Caco-2 (cell line): ENCODE data around the gene XPA. TPM values are rescaled to one million over a fixed set of nuclear protein-coding genes. Genes with fewer than 3 reads are reported as not detected.
"Not testable (repeated sequence)": the region's sequence is repeated elsewhere in the genome, so short reads cannot be mapped to it uniquely, and the experiment has no call there.

Source experiments
- BruUV-seq: library from RNA; stranded (reverse); fragments of 400-500 nt; replicated peaks from 2 replicates; lab custom pipeline; 2021; lab: Mats Ljungman, UMichigan
- CTCF ChIA-PET: fragments of 300-600 bp; sonication (Branson Sonifier 250); formaldehyde crosslinking; loops from one replicate; lab custom pipeline; 2022; ENCODE audit warnings: antibody characterized with exemption; lab: Charles Lee
- POLR2A ChIA-PET: fragments of 300-600 bp; sonication (Branson Sonifier 250); formaldehyde crosslinking; loops from one replicate; lab custom pipeline; 2022; ENCODE audit warnings: antibody characterized with exemption; lab: Charles Lee
- DNase-seq, 2 experiments: peaks; one replicate each; pipeline versions ENCODE4 v3.0.0 to v3.0.0-alpha.2; 2020 to 2022
- H3K27me3 ChIP-seq: replicated peaks from 2 replicates; pipeline ENCODE4 v1.6.0; 2011; ENCODE audit warnings: low read length; ENCODE audit not compliant: control insufficient read depth, insufficient read depth
- H3K36me3 ChIP-seq: 2 replicates; pipeline ENCODE4 v1.5.1; 2011; ENCODE audit warnings: low read length; ENCODE audit not compliant: control insufficient read depth, insufficient read depth
- H3K4me1 ChIP-seq: fragments of 250-450 bp; sonication (Bioruptor Pico); 2 replicates; pipeline ENCODE4 v1.5.1; 2020; ENCODE audit warnings: mild to moderate bottlenecking
- H3K4me3 ChIP-seq: 2 replicates; pipeline ENCODE4 v1.5.1; 2011; ENCODE audit warnings: low read depth, mild to moderate bottlenecking, control low read depth, low read length
- H3K9me3 ChIP-seq: fragments of 250-450 bp; sonication (Bioruptor Pico); 2 replicates; pipeline ENCODE4 v1.5.1; 2020; ENCODE audit warnings: mild to moderate bottlenecking, moderate library complexity
- H3K27ac Mint-ChIP-seq: one replicate; pipeline ENCODE4 v1.8.0; 2022; ENCODE audit warnings: mixed read lengths; ENCODE audit not compliant: unreplicated experiment
- H3K27me3 Mint-ChIP-seq: one replicate; pipeline ENCODE4 v1.8.0; 2022; ENCODE audit warnings: mixed read lengths; ENCODE audit not compliant: insufficient read depth, unreplicated experiment
- H3K36me3 Mint-ChIP-seq: one replicate; pipeline ENCODE4 v1.8.0; 2022; ENCODE audit warnings: mild to moderate bottlenecking, mixed read lengths; ENCODE audit not compliant: insufficient read depth, unreplicated experiment
- H3K4me1 Mint-ChIP-seq: one replicate; pipeline ENCODE4 v1.8.0; 2022; ENCODE audit warnings: low read depth, mixed read lengths; ENCODE audit not compliant: unreplicated experiment
- H3K4me3 Mint-ChIP-seq: one replicate; pipeline ENCODE4 v1.8.0; 2022; ENCODE audit warnings: mild to moderate bottlenecking, moderate library complexity, mixed read lengths; ENCODE audit not compliant: unreplicated experiment
- H3K9me3 Mint-ChIP-seq: one replicate; pipeline ENCODE4 v1.8.0; 2022; ENCODE audit warnings: mixed read lengths; ENCODE audit not compliant: unreplicated experiment
- intact Hi-C: fragments of 100-400 bp; cut with micrococcal nuclease; formaldehyde crosslinking; loops from one replicate; pipeline ENCODE4 v1.10.0; 2022; ENCODE audit not compliant: unreplicated experiment
- total RNA-seq: library from RNA; stranded (reverse); gene quantifications from 2 replicates; pipeline ENCODE4 v1.2.3, GENCODE V29; 2022
- TF ChIP-seq, protein P1 (sequence below), 2 experiments: fragments of 200-600 bp in 1 of 2; IDR thresholded peaks; 1 replicate in 1 of 2; 2 replicates in 1 of 2; pipeline versions ENCODE4 v1.5.1 to v1.8.0; 2011 to 2022; ENCODE audit warnings: antibody characterized with exemption in 1 of 2, control low read depth in 1 of 2, inconsistent platforms in 1 of 2, low read depth in 1 of 2, low read length in 1 of 2, mild to moderate bottlenecking in 1 of 2, moderate library complexity in 1 of 2; ENCODE audit not compliant: insufficient read depth in 1 of 2, severe bottlenecking in 1 of 2, unreplicated experiment in 1 of 2

XPA gene
- total RNA-seq, 1 experiment from 2014 or later: 18.8 TPM

DNA sequence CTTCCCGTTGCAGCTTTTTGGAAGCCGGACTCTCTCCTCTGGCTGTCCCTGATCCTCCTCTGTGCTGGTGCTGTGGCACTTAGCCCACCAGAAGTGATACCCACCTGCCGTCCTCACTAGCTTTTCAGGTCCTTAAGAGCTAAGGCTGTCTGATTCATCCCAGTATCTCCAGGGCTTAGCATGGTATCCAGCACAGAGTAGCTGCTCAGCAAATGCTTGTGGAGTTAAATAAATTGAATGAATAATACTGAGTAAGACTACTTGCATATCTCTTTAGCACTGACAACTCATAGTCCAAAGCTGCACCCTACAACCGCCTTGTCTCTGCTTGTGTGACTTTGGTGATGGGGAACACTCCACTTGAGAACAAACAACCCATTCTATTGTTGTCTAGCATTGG, 7.7 kb upstream of the XPA start:
- BruUV-seq: no TSS peak
- Histone ChIP-seq H3K36me3 (no peaks in the 10 kb centered on the region), H3K27me3 (no peaks in the 10 kb centered on the region), H3K9me3 (no peaks in the 10 kb centered on the region), H3K4me1 (peaks cover 21% of the 10 kb centered on the region), H3K4me3 (no peak overlapping the region)
- no peak overlapping the region for H3K4me3 Mint-ChIP-seq
- H3K36me3 Mint-ChIP-seq: no peaks in the 10 kb centered on the region
- TF ChIP-seq, protein P1, sequence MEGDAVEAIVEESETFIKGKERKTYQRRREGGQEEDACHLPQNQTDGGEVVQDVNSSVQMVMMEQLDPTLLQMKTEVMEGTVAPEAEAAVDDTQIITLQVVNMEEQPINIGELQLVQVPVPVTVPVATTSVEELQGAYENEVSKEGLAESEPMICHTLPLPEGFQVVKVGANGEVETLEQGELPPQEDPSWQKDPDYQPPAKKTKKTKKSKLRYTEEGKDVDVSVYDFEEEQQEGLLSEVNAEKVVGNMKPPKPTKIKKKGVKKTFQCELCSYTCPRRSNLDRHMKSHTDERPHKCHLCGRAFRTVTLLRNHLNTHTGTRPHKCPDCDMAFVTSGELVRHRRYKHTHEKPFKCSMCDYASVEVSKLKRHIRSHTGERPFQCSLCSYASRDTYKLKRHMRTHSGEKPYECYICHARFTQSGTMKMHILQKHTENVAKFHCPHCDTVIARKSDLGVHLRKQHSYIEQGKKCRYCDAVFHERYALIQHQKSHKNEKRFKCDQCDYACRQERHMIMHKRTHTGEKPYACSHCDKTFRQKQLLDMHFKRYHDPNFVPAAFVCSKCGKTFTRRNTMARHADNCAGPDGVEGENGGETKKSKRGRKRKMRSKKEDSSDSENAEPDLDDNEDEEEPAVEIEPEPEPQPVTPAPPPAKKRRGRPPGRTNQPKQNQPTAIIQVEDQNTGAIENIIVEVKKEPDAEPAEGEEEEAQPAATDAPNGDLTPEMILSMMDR (IDR thresholded peaks at IDR 0.05; ENCODE audit: insufficient read depth in 1 of 2, low read depth in 1 of 2, low read length in 1 of 2, severe bottlenecking in 1 of 2, unreplicated experiment in 1 of 2): no peak
- DNase-seq: no peak
- ChIA-PET POLR2A (no interaction called here), CTCF (interaction anchor here (0.9 kb wide), 1 partner anchor 77 kb away, joined by 4 read pairs; no protein-coding TSS in a partner anchor)
- H3K27me3 Mint-ChIP-seq: no peaks in the 10 kb centered on the region
- H3K9me3 Mint-ChIP-seq: no peaks in the 10 kb centered on the region
- intact Hi-C loops: no loop called here
- H3K4me1 Mint-ChIP-seq: peaks cover 15% of the 10 kb centered on the region
- peak overlapping the region; percentile 81 for H3K27ac Mint-ChIP-seq

DNA sequence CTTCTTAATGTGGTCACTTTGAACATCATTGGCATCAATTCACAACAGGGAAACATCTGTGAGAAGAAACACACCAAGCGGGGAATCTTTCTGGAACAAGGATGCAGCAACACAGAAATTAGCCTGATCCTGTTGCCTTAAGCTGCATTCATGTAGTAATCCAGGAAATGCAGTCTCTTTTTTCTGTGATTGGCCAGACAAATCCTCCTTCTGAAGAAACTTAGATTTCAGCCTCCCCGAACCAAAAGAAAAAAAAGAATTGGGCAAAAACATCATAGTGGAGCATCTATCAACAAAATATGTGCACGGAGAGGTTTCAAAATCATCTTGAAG, 7.2 kb upstream of the XPA start:
- Mint-ChIP-seq H3K27me3 (no peaks in the 10 kb centered on the region), H3K4me3 (no peak overlapping the region), H3K36me3 (no peaks in the 10 kb centered on the region), H3K4me1 (peaks cover 20% of the 10 kb centered on the region), H3K9me3 (no peaks in the 10 kb centered on the region), H3K27ac (peak overlapping the region; percentile 81)
- no peak for DNase-seq
- CTCF ChIA-PET: no interaction called here
- Histone ChIP-seq H3K27me3 (no peaks in the 10 kb centered on the region), H3K4me3 (no peak overlapping the region), H3K36me3 (no peaks in the 10 kb centered on the region), H3K9me3 (no peaks in the 10 kb centered on the region), H3K4me1 (peaks cover 21% of the 10 kb centered on the region)
- POLR2A ChIA-PET: no interaction called here
- BruUV-seq: no TSS peak
- TF ChIP-seq, protein P1 (IDR thresholded peaks at IDR 0.05; ENCODE audit: insufficient read depth in 1 of 2, low read depth in 1 of 2, low read length in 1 of 2, severe bottlenecking in 1 of 2, unreplicated experiment in 1 of 2): no peak
- intact Hi-C loops: no loop called here

DNA sequence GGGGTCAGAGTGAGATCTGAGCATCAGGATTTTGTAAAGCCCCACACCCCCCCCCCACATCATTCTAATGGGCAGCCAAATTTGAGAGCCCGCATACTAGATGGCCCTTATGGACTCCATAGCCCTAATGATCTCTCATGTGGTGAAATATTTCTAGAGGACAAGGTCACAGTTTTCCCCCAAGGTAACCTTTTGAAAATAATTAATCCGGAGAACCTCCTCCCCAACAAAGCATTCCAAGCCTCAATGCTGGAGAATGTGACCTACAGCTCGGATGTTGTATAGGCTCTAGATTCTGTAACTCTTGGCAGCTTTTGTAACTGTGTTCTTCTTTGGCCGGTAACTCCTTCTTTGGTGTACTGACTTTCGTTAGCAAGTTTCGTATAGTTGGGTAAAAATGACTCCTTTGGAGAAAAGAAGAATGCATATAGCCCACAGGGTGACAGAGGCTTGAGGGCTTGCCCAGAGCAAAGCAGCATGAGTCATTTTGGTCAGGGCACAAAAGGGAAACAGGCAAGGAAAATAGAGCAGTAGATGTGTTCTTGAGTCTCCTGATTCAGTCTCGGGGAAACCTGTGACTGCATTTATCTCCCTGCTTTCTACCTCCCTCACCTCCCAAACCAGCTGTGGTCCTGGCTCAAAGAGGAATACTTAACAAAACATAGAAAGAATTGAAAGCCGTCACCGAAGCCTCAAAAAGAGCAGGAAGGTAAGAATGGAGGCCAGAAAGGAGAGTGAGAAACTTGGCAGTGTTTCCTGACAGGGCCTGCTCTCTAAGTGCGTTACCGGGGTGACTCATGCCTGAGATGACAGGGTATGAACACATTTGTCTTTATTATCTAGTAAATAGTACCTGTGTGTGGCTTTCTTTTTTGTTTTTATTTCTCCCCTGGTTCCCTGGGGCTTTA, 6.6 kb upstream of the XPA start:
- Mint-ChIP-seq H3K4me3 (peak overlapping the region; percentile 16), H3K4me1 (peaks cover 23% of the 10 kb centered on the region), H3K27ac (peak overlapping the region; percentile 81), H3K27me3 (no peaks in the 10 kb centered on the region), H3K9me3 (no peaks in the 10 kb centered on the region), H3K36me3 (no peaks in the 10 kb centered on the region)
- no peaks in the 10 kb centered on the region for H3K36me3 ChIP-seq
- no peaks in the 10 kb centered on the region for H3K9me3 ChIP-seq
- peaks cover 21% of the 10 kb centered on the region for H3K4me1 ChIP-seq
- peak in 1 of 2 experiments; percentile 23 for DNase-seq
- H3K4me3 ChIP-seq: no peak overlapping the region
- CTCF ChIA-PET: no interaction called here
- H3K27me3 ChIP-seq: no peaks in the 10 kb centered on the region
- POLR2A ChIA-PET: no interaction called here
- TF ChIP-seq, protein P1 (IDR thresholded peaks at IDR 0.05; ENCODE audit: insufficient read depth in 1 of 2, low read depth in 1 of 2, low read length in 1 of 2, severe bottlenecking in 1 of 2, unreplicated experiment in 1 of 2): no peak
- intact Hi-C loops: no loop called here
- no TSS peak for BruUV-seq

DNA sequence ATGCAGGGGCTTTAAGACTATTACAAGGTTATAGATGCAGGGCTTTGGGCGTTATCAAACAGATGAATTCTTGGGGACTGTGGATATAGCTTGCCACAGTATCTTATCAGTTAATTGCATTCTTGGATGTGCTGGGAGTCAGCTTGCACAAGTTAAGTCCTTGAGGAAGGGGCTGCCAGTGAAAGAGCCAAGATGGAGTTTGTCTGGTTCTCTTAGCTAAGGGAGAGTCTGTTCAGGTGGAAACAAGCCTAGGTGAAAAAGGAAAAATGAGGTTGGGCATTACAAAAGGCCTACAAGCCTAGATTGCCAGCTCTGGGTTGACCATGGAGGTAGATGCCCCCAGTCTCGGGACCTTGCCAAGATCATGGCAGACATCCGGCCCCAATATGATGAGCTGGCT, 2.7 kb upstream of the XPA start:
- BruUV-seq, H3K9me3 Mint-ChIP-seq, CTCF ChIA-PET, H3K27me3 ChIP-seq, DNase-seq, H3K4me3 ChIP-seq, H3K27ac Mint-ChIP-seq, H3K4me3 Mint-ChIP-seq, H3K36me3 Mint-ChIP-seq, H3K27me3 Mint-ChIP-seq, H3K36me3 ChIP-seq, POLR2A ChIA-PET, H3K9me3 ChIP-seq: not testable (repeated sequence)
- intact Hi-C loops: loop anchor here (5.0 kb wide), 1 partner anchor 202 kb away; no protein-coding TSS in a partner anchor
- H3K4me1 Mint-ChIP-seq: peaks cover 37% of the 10 kb centered on the region
- H3K4me1 ChIP-seq: peaks cover 34% of the 10 kb centered on the region

DNA sequence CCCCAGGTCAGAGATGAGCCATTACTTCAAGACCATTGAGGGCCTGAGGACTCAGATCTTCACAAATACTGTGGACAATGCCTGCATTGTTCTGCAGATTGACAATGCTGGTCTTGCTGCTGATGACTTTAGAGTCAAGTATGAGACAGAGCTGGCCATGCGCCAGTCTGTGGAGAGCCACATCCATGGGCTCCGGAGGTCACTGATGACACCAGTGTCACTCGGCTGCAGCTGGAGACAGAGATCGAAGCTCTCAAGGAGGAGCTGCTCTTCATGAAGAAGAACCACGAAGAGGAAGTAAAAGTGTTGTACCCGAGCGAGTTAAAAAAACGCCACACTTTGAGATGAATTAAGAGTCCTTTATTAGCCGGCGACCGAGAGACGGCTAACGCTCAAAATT, 2.1 kb upstream of the XPA start:
- CTCF ChIA-PET, H3K9me3 Mint-ChIP-seq, H3K4me3 ChIP-seq, H3K36me3 ChIP-seq, POLR2A ChIA-PET, H3K9me3 ChIP-seq, DNase-seq, H3K4me3 Mint-ChIP-seq, H3K27me3 ChIP-seq, H3K36me3 Mint-ChIP-seq, BruUV-seq, H3K27me3 Mint-ChIP-seq: not testable (repeated sequence)
- Mint-ChIP-seq H3K4me1 (peaks cover 43% of the 10 kb centered on the region), H3K27ac (peak overlapping the region; percentile 25)
- intact Hi-C loops: loop anchor here (5.0 kb wide), 1 partner anchor 203 kb away; no protein-coding TSS in a partner anchor
- H3K4me1 ChIP-seq: peaks cover 29% of the 10 kb centered on the region
